ENCODE results near the gene ZBTB20.

DNA sequence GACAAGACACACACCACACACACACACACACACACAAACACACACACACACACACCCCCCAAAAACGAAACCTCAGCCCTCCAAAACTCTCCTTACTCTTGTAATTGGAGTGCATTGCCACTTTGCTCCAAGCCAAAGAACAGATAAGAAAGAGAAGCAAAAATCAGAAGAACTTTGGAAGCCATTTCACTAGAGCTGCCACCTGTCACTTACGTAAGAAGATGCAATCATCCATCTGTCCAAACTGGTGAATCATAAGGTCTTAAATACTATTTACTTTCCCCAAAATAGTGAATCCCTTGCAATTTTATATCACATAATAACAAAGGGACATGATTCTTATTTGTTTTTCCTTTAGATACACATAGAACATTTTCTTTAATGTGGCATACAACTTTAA lies 285.4 kb downstream of the ZBTB20 start:
- no peak for TF ChIP-seq PPARA (CRISPR knock-in tag; IDR thresholded peaks at IDR 0.05; ENCODE audit: borderline replicate concordance)
- TF ChIP-seq, protein P1, sequence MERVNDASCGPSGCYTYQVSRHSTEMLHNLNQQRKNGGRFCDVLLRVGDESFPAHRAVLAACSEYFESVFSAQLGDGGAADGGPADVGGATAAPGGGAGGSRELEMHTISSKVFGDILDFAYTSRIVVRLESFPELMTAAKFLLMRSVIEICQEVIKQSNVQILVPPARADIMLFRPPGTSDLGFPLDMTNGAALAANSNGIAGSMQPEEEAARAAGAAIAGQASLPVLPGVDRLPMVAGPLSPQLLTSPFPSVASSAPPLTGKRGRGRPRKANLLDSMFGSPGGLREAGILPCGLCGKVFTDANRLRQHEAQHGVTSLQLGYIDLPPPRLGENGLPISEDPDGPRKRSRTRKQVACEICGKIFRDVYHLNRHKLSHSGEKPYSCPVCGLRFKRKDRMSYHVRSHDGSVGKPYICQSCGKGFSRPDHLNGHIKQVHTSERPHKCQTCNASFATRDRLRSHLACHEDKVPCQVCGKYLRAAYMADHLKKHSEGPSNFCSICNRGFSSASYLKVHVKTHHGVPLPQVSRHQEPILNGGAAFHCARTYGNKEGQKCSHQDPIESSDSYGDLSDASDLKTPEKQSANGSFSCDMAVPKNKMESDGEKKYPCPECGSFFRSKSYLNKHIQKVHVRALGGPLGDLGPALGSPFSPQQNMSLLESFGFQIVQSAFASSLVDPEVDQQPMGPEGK (CRISPR knock-in tag; IDR thresholded peaks at IDR 0.05; ENCODE audit: borderline replicate concordance) = no peak
- TF ChIP-seq, protein P2, sequence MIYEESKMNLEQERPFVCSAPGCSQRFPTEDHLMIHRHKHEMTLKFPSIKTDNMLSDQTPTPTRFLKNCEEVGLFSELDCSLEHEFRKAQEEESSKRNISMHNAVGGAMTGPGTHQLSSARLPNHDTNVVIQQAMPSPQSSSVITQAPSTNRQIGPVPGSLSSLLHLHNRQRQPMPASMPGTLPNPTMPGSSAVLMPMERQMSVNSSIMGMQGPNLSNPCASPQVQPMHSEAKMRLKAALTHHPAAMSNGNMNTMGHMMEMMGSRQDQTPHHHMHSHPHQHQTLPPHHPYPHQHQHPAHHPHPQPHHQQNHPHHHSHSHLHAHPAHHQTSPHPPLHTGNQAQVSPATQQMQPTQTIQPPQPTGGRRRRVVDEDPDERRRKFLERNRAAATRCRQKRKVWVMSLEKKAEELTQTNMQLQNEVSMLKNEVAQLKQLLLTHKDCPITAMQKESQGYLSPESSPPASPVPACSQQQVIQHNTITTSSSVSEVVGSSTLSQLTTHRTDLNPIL (CRISPR knock-in tag; IDR thresholded peaks at IDR 0.05; ENCODE audit: low read depth) = no peak
- no peak for TF ChIP-seq ARNTL (CRISPR knock-in tag; IDR thresholded peaks at IDR 0.05; ENCODE audit: borderline replicate concordance, low read depth)
- no peak for TF ChIP-seq ZFP30 (CRISPR knock-in tag; IDR thresholded peaks at IDR 0.05)
- TF ChIP-seq ZFP3 (CRISPR knock-in tag; IDR thresholded peaks at IDR 0.05) = no peak
- TF ChIP-seq TCF4 (CRISPR knock-in tag; IDR thresholded peaks at IDR 0.05; ENCODE audit: borderline replicate concordance) = no peak
- TF ChIP-seq CSDC2 (CRISPR knock-in tag; IDR thresholded peaks at IDR 0.05) = no peak
- no peak for TF ChIP-seq GLIS3 (CRISPR knock-in tag; IDR thresholded peaks at IDR 0.05)
- TF ChIP-seq ESRRG (CRISPR knock-in tag; IDR thresholded peaks at IDR 0.05) = no peak
- TF ChIP-seq OSR1 (CRISPR knock-in tag; IDR thresholded peaks at IDR 0.05) = no peak
- TF ChIP-seq ISL1 (CRISPR knock-in tag; IDR thresholded peaks at IDR 0.05) = no peak

Measured in SK-N-SH treated with all-trans-retinoic acid at 6 μM for 48 hours (cell line).